HG03432 (cell line): Measurements from ENCODE around the gene CASP5.

Experiments
- ATAC-seq: cut with Tn5 transposase; IDR thresholded peaks from one replicate; pipeline ENCODE4 v1.9.1; 2021; ENCODE audit warnings: mild to moderate bottlenecking, moderate library complexity; ENCODE audit not compliant: unreplicated experiment

Gene CASP5

GRCh38 chr11:104968355-104968855, 54.6 kb downstream of the CASP5 start, which contains the start of gene CASP4:
Gene CASP4, minus strand, starts transcription at chr11:104968574. Its CDS starts 49 bp downstream, at chr11:104968525.
- peak; percentile 94 for ATAC-seq

- ATAC-seq = peak; percentile 22
Measured at GRCh38 chr11:104967534-104968354, 55.2 kb downstream of the CASP5 start.

- ATAC-seq = no peak
Measured at GRCh38 chr11:104965735-104966134, 57.2 kb downstream of the CASP5 start.

- ATAC-seq = no peak
Measured at GRCh38 chr11:104964247-104964646, 58.7 kb downstream of the CASP5 start.

GRCh38 chr11:104962852-104963251, 60.1 kb downstream of the CASP5 start:
- ATAC-seq = no peak

GRCh38 chr11:104957280-104957679, 65.7 kb downstream of the CASP5 start:
- ATAC-seq = no peak

GRCh38 chr11:104956528-104956927, 66.4 kb downstream of the CASP5 start:
- no peak for ATAC-seq

- peak; percentile 96 for ATAC-seq
Measured at GRCh38 chr11:104946907-104947306, 76.1 kb downstream of the CASP5 start.
